Gastroesophageal sphincter (tissue), 4 donors: ENCODE measurements around the gene ZBTB46. TPM values are rescaled to one million over a fixed set of nuclear protein-coding genes. Genes with fewer than 3 reads are reported as not detected.
"Not testable (repeated sequence)": the region's sequence is repeated elsewhere in the genome, so short reads cannot be mapped to it uniquely, and the experiment has no call there.

Source experiments
- ATAC-seq: fragments of 150-250 bp; one replicate; pipeline ENCODE4 v1.9.1; 2016; ENCODE audit warnings: mild to moderate bottlenecking, moderate library complexity
- H3K27ac ChIP-seq, 4 donors: fragments of 200-600 bp; sonication (generic) in 3 of 4; 1 replicate in 3 of 4; 2 replicates in 1 of 4; pipeline ENCODE4 v1.5.1; 2016 to 2019
- H3K27me3 ChIP-seq: fragments of 200-600 bp; sonication (generic); one replicate; pipeline ENCODE4 v1.5.1; 2019
- H3K36me3 ChIP-seq, 2 donors: fragments of 200-600 bp; sonication (generic); one replicate each; pipeline ENCODE4 v1.5.1; 2019; ENCODE audit warnings: control low read depth in 1 of 2
- H3K4me1 ChIP-seq, 3 donors: fragments of 200-600 bp; sonication (generic); 1 replicate in 2 of 3; 2 replicates in 1 of 3; pipeline ENCODE4 v1.5.1; 2016 to 2019; ENCODE audit warnings: control low read depth in 2 of 3
- H3K4me3 ChIP-seq, 2 donors: fragments of 200-600 bp; sonication (generic); one replicate each; pipeline ENCODE4 v1.5.1; 2019; ENCODE audit warnings: mild to moderate bottlenecking in 1 of 2, moderate library complexity in 1 of 2
- H3K9me3 ChIP-seq, 3 donors: fragments of 200-600 bp; sonication (generic); one replicate each; pipeline ENCODE4 v1.5.1; 2017 to 2019; ENCODE audit warnings: control low read depth in 2 of 3
- CTCF ChIP-seq, 4 experiments: fragments of 200-600 bp in 2 of 4; fragments of 450-650 bp in 2 of 4; sonication (generic) in 1 of 4; IDR thresholded peaks; one replicate each; pipeline ENCODE4 v1.5.1; 2017 to 2019; ENCODE audit warnings: antibody characterized with exemption in 4 of 4, mild to moderate bottlenecking in 2 of 4, moderate library complexity in 2 of 4
- EP300 ChIP-seq: sonication (generic); formaldehyde crosslinking; IDR thresholded peaks from one replicate; pipeline ENCODE4 v1.6.1; 2017; ENCODE audit warnings: antibody characterized with exemption, mild to moderate bottlenecking
- POLR2A ChIP-seq, 2 donors: fragments of 450-650 bp; IDR thresholded peaks; one replicate each; pipeline ENCODE4 v1.6.1; 2017; ENCODE audit warnings: antibody characterized with exemption in 2 of 2, mild to moderate bottlenecking in 2 of 2, moderate library complexity in 1 of 2
- POLR2AphosphoS5 ChIP-seq: sonication (generic); formaldehyde crosslinking; IDR thresholded peaks from one replicate; pipeline ENCODE4 v1.6.1; 2017; ENCODE audit warnings: antibody characterized with exemption
- WGBS, 2 donors: methylation state at CpG; one replicate each; pipeline ENCODE4 v1.1.5; 2018; ENCODE audit warnings: low coverage in 1 of 2; 5-methylcytosine and 5-hydroxymethylcytosine counted together
- total RNA-seq, 4 donors: library from RNA; depleted of rRNA; stranded (reverse); fragments of >200 nt; gene quantifications; one replicate each; pipeline ENCODE4 v1.1.0, GENCODE V29; 2016

ZBTB46 gene
- total RNA-seq, 4 donors from 2014 or later = 8.1 to 13.8 (median 10.2) TPM

- H3K27me3 ChIP-seq = no peaks in the 10 kb centered on the region
- no peak for ATAC-seq
- TF ChIP-seq POLR2A (IDR thresholded peaks at IDR 0.05) (no peak), EP300 (no peak), CTCF (IDR thresholded peaks at IDR 0.05) (no peak), POLR2AphosphoS5 (no peak)
- 86 to 96% methylated on average over 7 to 15 of the region's 51 CpGs for WGBS, 2 donors
- no peaks in the 10 kb centered on the region for H3K4me1 ChIP-seq
- H3K27ac ChIP-seq = no peak overlapping the region
- peaks cover 0 to 15% of the 10 kb centered on the region in 2 donors for H3K36me3 ChIP-seq
- H3K9me3 ChIP-seq = no peaks in the 10 kb centered on the region
- no peak overlapping the region for H3K4me3 ChIP-seq
Measured at GRCh38 chr20:63802469-63803240, 28.4 kb downstream of the ZBTB46 start.

GRCh38 chr20:63801174-63801573 is 29.9 kb downstream of the ZBTB46 start:
- H3K36me3 ChIP-seq = peaks cover 0 to 15% of the 10 kb centered on the region in 2 donors
- not testable (repeated sequence) for H3K27ac ChIP-seq, H3K4me1 ChIP-seq, H3K27me3 ChIP-seq, H3K4me3 ChIP-seq, H3K9me3 ChIP-seq, ATAC-seq
- WGBS, 2 donors = 64 to 100% methylated on average over 1 to 2 of the region's 2 CpGs

GRCh38 chr20:63800411-63800810 is 30.7 kb downstream of the ZBTB46 start:
- H3K27me3 ChIP-seq, ATAC-seq, H3K27ac ChIP-seq, H3K4me1 ChIP-seq, H3K4me3 ChIP-seq, H3K9me3 ChIP-seq: not testable (repeated sequence)
- no CpG with 5 or more reads among the region's 27 CpGs for WGBS, 2 donors
- H3K36me3 ChIP-seq = peaks cover 0 to 15% of the 10 kb centered on the region in 2 donors

- 57% methylated on average over 5 of the region's 5 CpGs; no CpG with 5 or more reads in 1 of the 2 donors for WGBS, 2 donors
- H3K36me3 ChIP-seq = peaks cover 0 to 15% of the 10 kb centered on the region in 2 donors
- not testable (repeated sequence) for H3K27me3 ChIP-seq, ATAC-seq, H3K4me1 ChIP-seq, H3K27ac ChIP-seq, H3K4me3 ChIP-seq, H3K9me3 ChIP-seq
Measured at GRCh38 chr20:63799127-63799526, 31.9 kb downstream of the ZBTB46 start.

GRCh38 chr20:63797175-63797574 is 33.9 kb downstream of the ZBTB46 start:
- H3K27ac ChIP-seq, H3K27me3 ChIP-seq, H3K4me3 ChIP-seq, H3K4me1 ChIP-seq, H3K36me3 ChIP-seq, ATAC-seq, H3K9me3 ChIP-seq: not testable (repeated sequence)
- 49 to 71% methylated on average over 2 of the region's 3 CpGs for WGBS, 2 donors

GRCh38 chr20:63795178-63795830 is 35.8 kb downstream of the ZBTB46 start:
- no peak for ATAC-seq
- 89 to 92% methylated on average over 3 to 4 of the region's 30 CpGs for WGBS, 2 donors

More at GRCh38 chr20:63795178-63795830, 35.8 kb downstream of the ZBTB46 start:
- Histone ChIP-seq H3K27ac (no peak overlapping the region), H3K27me3 (no peaks in the 10 kb centered on the region), H3K4me1 (peaks cover 0 to 7% (median 0%) of the 10 kb centered on the region in 3 donors), H3K9me3 (no peaks in the 10 kb centered on the region), H3K36me3 (peaks cover 0 to 12% of the 10 kb centered on the region in 2 donors), H3K4me3 (no peak overlapping the region)
- no peak for TF ChIP-seq EP300
- TF ChIP-seq POLR2A (IDR thresholded peaks at IDR 0.05) = no peak
- no peak for TF ChIP-seq CTCF (IDR thresholded peaks at IDR 0.05)
- TF ChIP-seq POLR2AphosphoS5 = no peak
